Measurements from ENCODE around the gene AKR1C1.
A peak's percentile ranks its signal among the peaks of the same experiment; 100 is the strongest.
"Not testable (repeated sequence)": the region's sequence is repeated elsewhere in the genome, so short reads cannot be mapped to it uniquely, and the experiment has no call there.

Gene AKR1C1

DNA sequence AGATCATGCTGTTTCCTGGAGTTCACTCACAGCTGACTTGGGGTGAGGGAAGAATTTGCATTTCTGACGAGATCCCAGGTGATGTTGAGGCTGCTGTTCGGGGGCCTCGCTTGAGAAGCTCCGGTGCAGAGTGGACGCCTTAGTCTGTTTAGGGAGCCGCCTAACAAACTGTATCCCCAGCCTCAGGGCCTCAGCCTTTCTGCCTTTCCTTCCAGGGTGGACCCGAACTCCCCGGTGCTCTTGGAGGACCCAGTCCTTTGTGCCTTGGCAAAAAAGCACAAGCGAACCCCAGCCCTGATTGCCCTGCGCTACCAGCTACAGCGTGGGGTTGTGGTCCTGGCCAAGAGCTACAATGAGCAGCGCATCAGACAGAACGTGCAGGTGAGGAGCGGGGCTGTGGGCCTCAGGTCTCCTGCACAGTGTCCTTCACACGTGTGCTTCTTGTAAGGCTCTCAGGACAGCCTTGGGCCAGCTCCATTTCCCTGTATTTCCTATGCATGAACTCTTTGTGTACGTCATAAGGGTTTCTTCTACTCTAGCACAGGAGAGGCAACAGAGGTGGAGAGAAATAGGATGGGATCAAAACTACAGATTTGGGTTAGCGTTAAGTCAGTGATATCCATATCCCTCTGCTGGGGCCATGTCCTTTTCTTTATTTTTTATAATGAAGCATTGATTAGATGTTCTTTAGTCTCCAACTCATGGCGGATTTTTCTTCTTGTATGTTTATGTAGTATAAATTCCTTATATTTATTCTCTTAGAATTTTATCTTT is 9.3 kb downstream of the AKR1C1 start:
- H3K27ac ChIP-seq = not testable (repeated sequence)

GRCh38 chr10:4973294-4973693 is 10.1 kb downstream of the AKR1C1 start:
- H3K27ac ChIP-seq = not testable (repeated sequence)

DNA sequence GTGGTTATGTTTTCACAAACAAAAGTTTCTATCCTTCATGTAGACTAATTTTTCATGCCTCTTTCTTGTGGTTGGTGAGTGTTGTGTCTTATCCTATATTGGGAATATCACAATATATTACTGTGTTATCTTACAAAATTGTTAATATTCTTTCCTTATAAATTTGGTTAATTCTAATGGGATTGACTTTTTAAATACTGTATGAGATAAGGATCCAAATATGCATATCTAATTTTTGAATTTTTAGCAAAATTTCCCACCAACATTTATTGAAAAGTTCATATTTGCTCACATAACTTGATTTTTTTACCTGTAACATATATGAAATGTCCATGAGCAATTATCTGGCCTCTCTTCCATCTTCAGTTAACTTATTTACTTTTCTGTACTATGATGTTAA is 11.2 kb downstream of the AKR1C1 start:
- not testable (repeated sequence) for H3K27ac ChIP-seq

GRCh38 chr10:4977025-4977424 is 13.8 kb downstream of the AKR1C1 start:
- no peak overlapping the region for H3K27ac ChIP-seq
- no peak for TF ChIP-seq ZFX (IDR thresholded peaks at IDR 0.05; ENCODE audit: borderline replicate concordance)
- TF ChIP-seq, protein P1, sequence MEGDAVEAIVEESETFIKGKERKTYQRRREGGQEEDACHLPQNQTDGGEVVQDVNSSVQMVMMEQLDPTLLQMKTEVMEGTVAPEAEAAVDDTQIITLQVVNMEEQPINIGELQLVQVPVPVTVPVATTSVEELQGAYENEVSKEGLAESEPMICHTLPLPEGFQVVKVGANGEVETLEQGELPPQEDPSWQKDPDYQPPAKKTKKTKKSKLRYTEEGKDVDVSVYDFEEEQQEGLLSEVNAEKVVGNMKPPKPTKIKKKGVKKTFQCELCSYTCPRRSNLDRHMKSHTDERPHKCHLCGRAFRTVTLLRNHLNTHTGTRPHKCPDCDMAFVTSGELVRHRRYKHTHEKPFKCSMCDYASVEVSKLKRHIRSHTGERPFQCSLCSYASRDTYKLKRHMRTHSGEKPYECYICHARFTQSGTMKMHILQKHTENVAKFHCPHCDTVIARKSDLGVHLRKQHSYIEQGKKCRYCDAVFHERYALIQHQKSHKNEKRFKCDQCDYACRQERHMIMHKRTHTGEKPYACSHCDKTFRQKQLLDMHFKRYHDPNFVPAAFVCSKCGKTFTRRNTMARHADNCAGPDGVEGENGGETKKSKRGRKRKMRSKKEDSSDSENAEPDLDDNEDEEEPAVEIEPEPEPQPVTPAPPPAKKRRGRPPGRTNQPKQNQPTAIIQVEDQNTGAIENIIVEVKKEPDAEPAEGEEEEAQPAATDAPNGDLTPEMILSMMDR (IDR thresholded peaks at IDR 0.05) = no peak

DNA sequence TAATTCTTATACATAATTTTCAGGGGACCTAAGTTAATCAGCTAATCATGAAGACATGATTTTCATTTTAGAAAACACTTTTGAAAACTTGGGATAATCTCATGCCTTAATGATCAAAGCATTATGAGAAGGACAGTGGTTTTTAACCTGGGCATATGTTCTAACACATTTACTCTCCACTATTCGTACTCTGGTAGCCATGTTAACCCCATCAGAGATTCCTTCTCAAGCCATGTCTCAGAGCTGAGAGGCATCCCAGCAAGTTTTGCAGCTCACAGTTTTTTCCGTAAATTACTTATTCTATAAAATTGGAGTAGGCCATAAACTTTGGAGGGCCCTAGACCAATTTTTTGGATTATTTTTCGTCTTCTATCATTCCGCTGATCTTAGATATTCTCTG is 15.7 kb downstream of the AKR1C1 start:
- no peak overlapping the region for H3K27ac ChIP-seq
- TF ChIP-seq, protein P1 (IDR thresholded peaks at IDR 0.05) = no peak
- TF ChIP-seq ZFX (IDR thresholded peaks at IDR 0.05; ENCODE audit: borderline replicate concordance) = no peak

- no peak overlapping the region for H3K27ac ChIP-seq
- TF ChIP-seq, protein P1 (IDR thresholded peaks at IDR 0.05) = no peak
- TF ChIP-seq ZFX (IDR thresholded peaks at IDR 0.05; ENCODE audit: borderline replicate concordance) = no peak
These were observed 17.6 kb downstream of the AKR1C1 start for GRCh38 chr10:4980793-4981192.

DNA sequence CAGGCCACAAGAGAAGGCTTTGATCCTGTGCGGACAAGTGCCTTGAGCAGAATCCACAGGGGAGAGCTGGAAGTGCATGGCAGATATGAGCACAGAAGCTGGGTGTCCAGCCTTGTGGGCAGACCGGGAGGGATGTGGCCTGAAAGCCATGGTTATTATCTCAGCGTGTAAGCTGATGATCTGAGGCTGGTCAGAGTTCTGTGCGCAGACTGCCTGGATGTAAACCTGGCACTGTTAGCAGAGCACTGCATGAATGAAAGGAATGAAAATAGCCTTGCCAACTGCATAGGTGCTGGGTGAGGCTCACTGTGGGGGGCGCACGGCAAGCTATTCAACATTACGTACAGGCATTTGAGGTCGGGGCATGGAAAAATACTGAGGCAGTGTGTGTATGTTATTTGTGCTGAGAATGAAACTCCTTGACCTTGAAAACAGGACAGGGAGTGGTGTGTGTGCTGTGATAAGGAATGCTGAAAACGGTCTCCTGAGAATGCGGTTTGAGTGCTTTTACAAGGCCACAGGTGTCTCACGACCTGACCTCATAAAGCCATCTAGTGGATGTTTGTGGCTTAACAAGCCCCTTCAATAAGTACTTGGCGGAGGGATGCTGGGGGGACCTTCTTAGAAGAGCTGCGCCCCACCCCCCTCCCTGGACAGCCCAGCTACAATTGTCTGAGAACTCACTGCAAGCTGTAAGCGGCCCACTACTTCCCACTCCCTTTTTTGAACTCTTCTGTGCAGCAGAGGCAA is 18.7 kb downstream of the AKR1C1 start:
- H3K27ac ChIP-seq = no peak overlapping the region
- TF ChIP-seq, protein P1 (IDR thresholded peaks at IDR 0.05) = peak; percentile 55
- no peak for TF ChIP-seq ZFX (IDR thresholded peaks at IDR 0.05; ENCODE audit: borderline replicate concordance)

DNA sequence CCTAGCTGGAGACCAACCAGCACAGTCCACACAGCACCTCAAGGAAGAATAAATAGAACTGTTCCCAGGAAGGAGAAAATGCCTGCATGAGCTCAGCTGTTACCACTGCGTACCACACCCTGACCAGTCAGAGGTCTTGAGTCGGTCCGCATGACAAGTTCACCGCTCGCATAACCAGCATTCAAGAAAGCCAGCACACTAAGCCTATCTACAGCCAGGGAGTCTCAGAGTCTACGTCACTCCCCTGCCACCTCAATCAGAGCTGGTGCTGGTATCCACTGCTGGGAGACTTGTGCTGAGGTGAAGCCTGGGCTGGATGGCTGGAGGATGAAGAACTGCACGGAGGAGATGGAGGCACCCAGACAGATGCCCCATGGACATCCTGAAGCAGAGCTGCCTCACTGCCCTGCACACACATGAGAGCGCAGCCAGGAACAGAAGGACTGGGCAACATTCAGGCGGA is 19.6 kb downstream of the AKR1C1 start:
- no peak for TF ChIP-seq ZFX (IDR thresholded peaks at IDR 0.05; ENCODE audit: borderline replicate concordance)
- TF ChIP-seq, protein P1 (IDR thresholded peaks at IDR 0.05) = no peak
- H3K27ac ChIP-seq = no peak overlapping the region
